ENCODE results near the gene RPEL1. TPM values are rescaled to one million over a fixed set of nuclear protein-coding genes. Genes with fewer than 3 reads are reported as not detected.
"Not testable (repeated sequence)": the region's sequence is repeated elsewhere in the genome, so short reads cannot be mapped to it uniquely, and the experiment has no call there.

The RPEL1 gene
- total RNA-seq, 1 experiment from 2014 or later, result 0.10 TPM

- TF ChIP-seq TCF7L2 (IDR thresholded peaks at IDR 0.05; ENCODE audit: borderline replicate concordance, extremely low read depth, insufficient read depth, insufficient read length), result no peak
These were observed 21.6 kb upstream of the RPEL1 start (continued) for GRCh38 chr10:103224133-103224532.

- DNase-seq (ENCODE audit: low read depth, low spot score); H3K9me2 ChIP-seq (ENCODE audit: insufficient read depth); H3K9me3 ChIP-seq (ENCODE audit: control insufficient read depth in 1 of 2, insufficient read depth in 1 of 2, low read depth in 1 of 2, low read length in 2 of 2); POLR2A ChIA-PET; H3K36me3 ChIP-seq (ENCODE audit: control insufficient read depth in 1 of 2, insufficient read depth in 2 of 2, low read length in 2 of 2); H3K27me3 ChIP-seq (ENCODE audit: insufficient read depth, low read length); H3K79me2 ChIP-seq (ENCODE audit: insufficient read depth, low read length); intact Hi-C loops (cut with micrococcal nuclease); H3K9ac ChIP-seq (ENCODE audit: low read length); H4K20me1 ChIP-seq (ENCODE audit: insufficient read depth); CTCF ChIA-PET; H2AFZ ChIP-seq (ENCODE audit: low read depth, low read length, poor library complexity, severe bottlenecking); RAD21 ChIA-PET (ENCODE audit: low non-redundant PET in 1 of 2, low total read pairs in 2 of 2, uncharacterized antibody in 2 of 2, unreplicated experiment in 2 of 2); H3K4me3 ChIP-seq (replicated peaks in 1 of 2; ENCODE audit: low read depth in 1 of 2, low read length in 2 of 2); BruUV-seq (replicated peaks); H3K27ac ChIP-seq (ENCODE audit: low read depth, low read length); ATAC-seq; H3K4me2 ChIP-seq (ENCODE audit: low read length): not testable (repeated sequence)
- peaks cover 11 to 32% of the 10 kb centered on the region in 2 experiments for H3K4me1 ChIP-seq (ENCODE audit: control insufficient read depth in 1 of 2, insufficient read depth in 2 of 2, low read length in 2 of 2)
These were observed 21.0 kb upstream of the RPEL1 start for GRCh38 chr10:103224721-103225120.

GRCh38 chr10:103225939-103226338 is 19.7 kb upstream of the RPEL1 start:
- Histone ChIP-seq H3K9me3 (ENCODE audit: control insufficient read depth in 1 of 2, insufficient read depth in 1 of 2, low read depth in 1 of 2, low read length in 2 of 2) (no peaks in the 10 kb centered on the region), H3K79me2 (ENCODE audit: insufficient read depth, low read length) (no peaks in the 10 kb centered on the region), H2AFZ (ENCODE audit: low read depth, low read length, poor library complexity, severe bottlenecking) (no peak overlapping the region), H3K4me1 (ENCODE audit: control insufficient read depth in 1 of 2, insufficient read depth in 2 of 2, low read length in 2 of 2) (peaks cover 21 to 44% of the 10 kb centered on the region in 2 experiments), H3K27me3 (ENCODE audit: insufficient read depth, low read length) (no peaks in the 10 kb centered on the region), H3K27ac (ENCODE audit: low read depth, low read length) (no peak overlapping the region), H4K20me1 (ENCODE audit: insufficient read depth) (no peaks in the 10 kb centered on the region), H3K4me2 (ENCODE audit: low read length) (no peak overlapping the region), H3K4me3 (replicated peaks in 1 of 2; ENCODE audit: low read depth in 1 of 2, low read length in 2 of 2) (no peak overlapping the region), H3K9ac (ENCODE audit: low read length) (no peak overlapping the region), H3K9me2 (ENCODE audit: insufficient read depth) (no peaks in the 10 kb centered on the region), H3K36me3 (ENCODE audit: control insufficient read depth in 1 of 2, insufficient read depth in 2 of 2, low read length in 2 of 2) (no peaks in the 10 kb centered on the region)
- no peak for TF ChIP-seq EGR1 (IDR thresholded peaks at IDR 0.05; ENCODE audit: low read depth)
- intact Hi-C loops (cut with micrococcal nuclease), result no loop called here
- no TSS peak for BruUV-seq (replicated peaks)
- POLR2A ChIA-PET, result no interaction called here
- RAD21 ChIA-PET (ENCODE audit: low non-redundant PET in 1 of 2, low total read pairs in 2 of 2, uncharacterized antibody in 2 of 2, unreplicated experiment in 2 of 2), result no interaction called here
- DNase-seq (ENCODE audit: low read depth, low spot score), result no peak
- CTCF ChIA-PET, result no interaction called here
- no peak for ATAC-seq

Data from HCT116 (cell line).